Measurements from ENCODE around the gene MINDY4B.

MINDY4B gene

DNA sequence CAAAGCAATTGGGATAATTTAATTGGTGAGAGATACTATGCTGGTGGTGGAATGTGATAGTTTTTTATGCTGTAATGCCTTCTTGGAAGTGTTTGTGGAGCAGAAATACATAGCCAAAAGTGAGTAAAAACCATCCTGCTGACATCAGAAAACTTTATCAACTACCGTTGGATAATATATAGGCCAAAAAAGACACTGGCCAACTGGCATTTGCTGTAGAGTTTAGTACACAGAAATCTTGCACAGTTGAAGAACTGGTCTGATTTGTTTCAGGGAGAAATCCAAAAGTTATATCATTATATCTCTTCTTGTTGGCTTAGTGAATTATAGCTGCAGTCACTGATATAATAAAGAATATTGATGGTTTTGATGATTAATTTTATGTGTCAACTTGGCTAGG lies 507 bp upstream of the MINDY4B start:
- no peak for DNase-seq (ENCODE audit: low read depth)
- TF ChIP-seq, protein P1, sequence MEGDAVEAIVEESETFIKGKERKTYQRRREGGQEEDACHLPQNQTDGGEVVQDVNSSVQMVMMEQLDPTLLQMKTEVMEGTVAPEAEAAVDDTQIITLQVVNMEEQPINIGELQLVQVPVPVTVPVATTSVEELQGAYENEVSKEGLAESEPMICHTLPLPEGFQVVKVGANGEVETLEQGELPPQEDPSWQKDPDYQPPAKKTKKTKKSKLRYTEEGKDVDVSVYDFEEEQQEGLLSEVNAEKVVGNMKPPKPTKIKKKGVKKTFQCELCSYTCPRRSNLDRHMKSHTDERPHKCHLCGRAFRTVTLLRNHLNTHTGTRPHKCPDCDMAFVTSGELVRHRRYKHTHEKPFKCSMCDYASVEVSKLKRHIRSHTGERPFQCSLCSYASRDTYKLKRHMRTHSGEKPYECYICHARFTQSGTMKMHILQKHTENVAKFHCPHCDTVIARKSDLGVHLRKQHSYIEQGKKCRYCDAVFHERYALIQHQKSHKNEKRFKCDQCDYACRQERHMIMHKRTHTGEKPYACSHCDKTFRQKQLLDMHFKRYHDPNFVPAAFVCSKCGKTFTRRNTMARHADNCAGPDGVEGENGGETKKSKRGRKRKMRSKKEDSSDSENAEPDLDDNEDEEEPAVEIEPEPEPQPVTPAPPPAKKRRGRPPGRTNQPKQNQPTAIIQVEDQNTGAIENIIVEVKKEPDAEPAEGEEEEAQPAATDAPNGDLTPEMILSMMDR (IDR thresholded peaks at IDR 0.05; ENCODE audit: control insufficient read depth, insufficient read depth, low read depth, low read length, missing control alignments): no peak
- no peak overlapping the region for H3K4me3 ChIP-seq (ENCODE audit: control insufficient read depth, low read depth, low read length)

DNA sequence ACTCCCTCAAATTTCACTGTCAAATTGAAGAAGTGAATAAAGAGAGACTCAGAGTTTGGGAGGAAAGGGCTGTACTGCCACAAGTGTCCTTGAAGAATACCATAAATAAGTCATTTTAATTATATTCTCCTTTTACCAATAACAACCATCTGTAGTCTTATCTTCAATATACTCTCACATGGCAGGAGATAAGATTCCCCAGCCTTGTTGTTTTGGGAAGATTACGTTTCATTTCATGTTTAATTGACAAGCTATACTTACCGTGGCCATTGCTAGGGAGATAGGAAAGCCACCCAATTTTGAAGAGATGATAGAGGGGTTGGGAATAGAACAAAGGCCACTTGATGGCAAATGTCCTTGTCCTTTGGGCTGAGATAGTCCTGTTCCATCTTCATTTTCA lies 2.3 kb downstream of the MINDY4B start:
- DNase-seq (ENCODE audit: low read depth): no peak
- TF ChIP-seq, protein P1 (IDR thresholded peaks at IDR 0.05; ENCODE audit: control insufficient read depth, insufficient read depth, low read depth, low read length, missing control alignments): no peak
- H3K4me3 ChIP-seq (ENCODE audit: control insufficient read depth, low read depth, low read length): no peak overlapping the region

DNA sequence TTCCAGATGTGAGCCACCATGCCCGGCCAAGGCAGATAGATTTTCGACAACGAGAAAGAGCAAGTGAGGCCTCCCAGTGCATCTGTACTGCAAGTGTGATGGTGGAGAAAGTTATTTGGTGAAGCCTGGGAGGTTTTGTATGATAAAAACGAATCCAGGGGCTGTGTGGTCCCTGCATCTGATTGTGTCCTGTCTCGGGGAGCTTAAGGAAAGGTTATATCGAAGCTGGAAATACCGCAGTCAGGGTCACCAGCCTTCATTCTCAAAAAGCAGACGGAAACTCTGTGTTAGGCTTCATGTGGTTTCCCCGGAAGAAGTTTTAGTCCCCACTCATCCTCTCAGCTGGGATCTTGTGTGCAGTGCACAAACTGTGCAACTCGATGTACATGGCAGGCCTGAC lies 3.4 kb downstream of the MINDY4B start:
- H3K4me3 ChIP-seq (ENCODE audit: control insufficient read depth, low read depth, low read length): no peak overlapping the region
- TF ChIP-seq, protein P1 (IDR thresholded peaks at IDR 0.05; ENCODE audit: control insufficient read depth, insufficient read depth, low read depth, low read length, missing control alignments): no peak
- DNase-seq (ENCODE audit: low read depth): no peak

DNA sequence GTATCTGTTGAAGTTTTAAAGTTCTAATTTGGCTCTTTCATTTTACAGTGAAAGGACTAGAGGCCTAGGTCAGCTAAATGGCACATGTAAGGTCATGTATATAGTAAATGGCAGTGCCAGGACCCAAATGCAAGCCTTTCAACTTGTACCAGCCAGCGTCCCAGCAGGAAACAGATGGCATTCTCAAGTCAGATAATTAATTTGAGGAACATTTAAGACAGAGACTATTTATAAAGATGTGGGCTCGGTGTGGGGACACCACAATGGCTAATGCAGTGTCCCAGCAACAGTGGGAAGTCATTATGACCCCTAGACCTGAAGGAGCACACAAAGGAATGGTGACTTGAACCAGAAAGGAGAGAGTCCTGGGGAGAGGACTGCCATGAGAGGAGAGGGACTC lies 6.1 kb downstream of the MINDY4B start:
- TF ChIP-seq, protein P1 (IDR thresholded peaks at IDR 0.05; ENCODE audit: control insufficient read depth, insufficient read depth, low read depth, low read length, missing control alignments): no peak
- DNase-seq (ENCODE audit: low read depth): no peak
- no peak overlapping the region for H3K4me3 ChIP-seq (ENCODE audit: control insufficient read depth, low read depth, low read length)

DNA sequence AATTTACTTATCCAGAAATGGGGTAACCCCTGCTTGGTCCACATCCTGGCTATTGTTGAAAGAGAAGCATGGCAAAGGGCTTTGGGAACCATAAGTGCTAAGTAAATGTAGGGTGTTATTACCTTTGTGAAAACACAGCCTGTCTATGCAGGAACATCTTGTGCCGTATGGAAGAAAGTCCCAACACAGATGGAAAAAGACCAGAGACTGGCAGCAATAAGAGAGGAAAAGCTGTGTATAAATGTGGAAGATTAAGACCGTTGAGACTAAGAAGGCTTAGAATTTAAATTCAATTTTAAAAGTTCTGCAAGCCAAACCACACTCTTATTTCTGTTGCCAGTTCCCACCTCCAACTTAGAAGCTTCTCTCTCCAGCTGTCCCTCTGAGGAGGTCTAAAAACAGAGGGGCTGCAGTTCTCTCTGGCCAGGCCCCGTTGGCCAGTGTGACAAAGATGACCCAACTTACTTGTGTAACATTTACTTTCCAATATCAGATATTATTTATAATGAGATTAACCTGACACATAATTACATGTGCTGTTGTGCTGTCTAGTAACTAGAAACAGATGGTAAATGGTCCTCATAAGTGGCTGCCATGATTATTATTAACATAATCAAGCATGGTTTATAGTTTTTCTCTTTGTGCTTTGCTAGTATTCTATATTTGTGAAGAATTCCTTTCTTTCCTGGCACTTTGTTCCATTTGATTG lies 7.0 kb downstream of the MINDY4B start:
- DNase-seq (ENCODE audit: low read depth): no peak
- H3K4me3 ChIP-seq (ENCODE audit: control insufficient read depth, low read depth, low read length): no peak overlapping the region
- TF ChIP-seq, protein P1 (IDR thresholded peaks at IDR 0.05; ENCODE audit: control insufficient read depth, insufficient read depth, low read depth, low read length, missing control alignments): no peak

DNA sequence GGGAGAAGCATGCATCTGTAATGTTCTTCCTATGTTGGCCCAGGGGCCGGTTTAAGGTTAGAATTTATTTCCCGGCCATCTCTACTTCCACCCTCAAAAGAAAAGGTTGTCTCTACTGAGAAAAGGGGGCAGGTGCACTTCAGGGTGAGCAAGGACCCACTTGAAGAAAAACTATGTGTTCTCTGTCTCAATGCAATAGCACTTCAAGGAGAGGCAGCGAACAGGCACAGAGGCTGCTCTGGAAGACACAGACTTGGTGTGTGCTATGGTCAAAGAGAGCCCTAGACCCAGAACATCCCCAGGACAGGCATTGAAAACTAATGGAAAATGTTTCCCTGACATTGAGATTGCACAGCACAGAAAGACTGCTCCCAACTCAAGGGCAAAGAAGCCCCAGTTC lies 7.6 kb downstream of the MINDY4B start:
- TF ChIP-seq, protein P1 (IDR thresholded peaks at IDR 0.05; ENCODE audit: control insufficient read depth, insufficient read depth, low read depth, low read length, missing control alignments): no peak
- no peak for DNase-seq (ENCODE audit: low read depth)
- H3K4me3 ChIP-seq (ENCODE audit: control insufficient read depth, low read depth, low read length): no peak overlapping the region

Measured in AG09309 (cell line).